HepG2 (cell line): ENCODE measurements around the gene IFNLR1. TPM values are rescaled to one million over a fixed set of nuclear protein-coding genes. Genes with fewer than 3 reads are reported as not detected.

Experiments used
- ATAC-seq: fragments of 200-7000 bp; cut with Tn5 transposase; 3 replicates; pipeline ENCODE4 v1.9.1; 2020; ENCODE audit warnings: mild to moderate bottlenecking, moderate library complexity
- BruUV-seq: library from RNA; stranded (reverse); fragments of 400-500 nt; replicated peaks from 2 replicates; lab custom pipeline; 2021; lab: Mats Ljungman, UMichigan
- CTCF ChIA-PET: fragments of 300-600 bp; formaldehyde crosslinking; extraction: SDS; loops from one replicate; lab custom pipeline; 2021; ENCODE audit warnings: low total read pairs, inconsistent platforms, low intra/inter-chr PET ratio; lab: Yijun Ruan, JAX
- POLR2A ChIA-PET: fragments of 350-600 bp; sonication (Branson Sonifier 250); formaldehyde crosslinking; loops from one replicate; lab custom pipeline; 2020; ENCODE audit warnings: antibody characterized with exemption, inconsistent platforms; lab: Yijun Ruan, JAX
- DNase-seq: peaks from one replicate; pipeline ENCODE4 v3.0.0-alpha.2; 2015; ENCODE audit warnings: low spot score
- FAIRE-seq: peaks from 3 replicates; lab custom pipeline; 2011; peaks lifted over from hg19 to GRCh38; lab: Jason Lieb, UNC
- H2AFZ ChIP-seq: one replicate; pipeline ENCODE4 v1.6.1; 2011; ENCODE audit warnings: low read length, inconsistent platforms
- H3K27ac ChIP-seq: fragments of 300-600 bp; 3 replicates; pipeline ENCODE4 v1.8.0; 2011; ENCODE audit warnings: mixed run types, mild to moderate bottlenecking, mixed read lengths, low read length, inconsistent platforms; ENCODE audit not compliant: insufficient read depth; ENCODE audit errors: extremely low read length
- H3K27me3 ChIP-seq, 2 experiments: fragments of 200-600 bp in 1 of 2; 2 replicates in 1 of 2; 3 replicates in 1 of 2; pipeline versions ENCODE4 v1.6.0 to v1.8.0; 2011; ENCODE audit warnings: low read length in 2 of 2, mild to moderate bottlenecking in 2 of 2, moderate library complexity in 2 of 2, inconsistent platforms in 1 of 2; ENCODE audit not compliant: insufficient read depth in 2 of 2, control insufficient read depth in 1 of 2
- H3K36me3 ChIP-seq, 2 experiments: fragments of 200-600 bp in 1 of 2; replicated peaks in 1 of 2; 2 replicates in 1 of 2; 3 replicates in 1 of 2; pipeline versions ENCODE4 v1.5.1 to v1.8.0; 2011; ENCODE audit warnings: low read length in 2 of 2, inconsistent platforms in 1 of 2; ENCODE audit not compliant: insufficient read depth in 2 of 2, control insufficient read depth in 1 of 2
- H3K4me1 ChIP-seq: 2 replicates; pipeline ENCODE4 v1.5.1; 2012; ENCODE audit warnings: low read length, inconsistent platforms; ENCODE audit not compliant: insufficient read depth
- H3K4me2 ChIP-seq: 2 replicates; pipeline ENCODE4 v1.6.0; 2011; ENCODE audit warnings: low read depth, low read length, inconsistent platforms
- H3K4me3 ChIP-seq, 3 experiments: fragments of 200-600 bp in 1 of 3; sonication (generic), shearing (Covaris generic) in 1 of 3; replicated peaks in 1 of 3; 2 replicates each; pipeline ENCODE4 v1.5.1; 2011 to 2016; ENCODE audit warnings: low read length in 3 of 3, inconsistent platforms in 2 of 3, low read depth in 2 of 3, mild to moderate bottlenecking in 2 of 3, control low read depth in 1 of 3, mixed read lengths in 1 of 3; ENCODE audit not compliant: insufficient read depth in 1 of 3
- H3K79me2 ChIP-seq: one replicate; pipeline ENCODE4 v1.6.1; 2011; ENCODE audit warnings: low read length, inconsistent platforms; ENCODE audit not compliant: insufficient read depth
- H3K9ac ChIP-seq: 2 replicates; pipeline ENCODE4 v1.6.0; 2011; ENCODE audit warnings: mild to moderate bottlenecking, low read depth, low read length, inconsistent platforms; ENCODE audit not compliant: insufficient read depth
- H3K9me3 ChIP-seq: 2 replicates; pipeline ENCODE4 v1.5.1; 2012; ENCODE audit warnings: mild to moderate bottlenecking, low read length
- H4K20me1 ChIP-seq: 2 replicates; pipeline ENCODE4 v1.6.0; 2011; ENCODE audit warnings: inconsistent platforms, mild to moderate bottlenecking, low read length, moderate library complexity; ENCODE audit not compliant: insufficient read depth
- FOSL2 ChIP-seq: sonication (generic); formaldehyde crosslinking; IDR thresholded peaks from 2 replicates; pipeline ENCODE4 v1.4.0; 2020; ENCODE audit warnings: missing genetic modification reagents
- FOXA3 ChIP-seq: IDR thresholded peaks from 2 replicates; pipeline ENCODE4 v1.6.1; 2016; ENCODE audit warnings: missing genetic modification reagents, missing compliant biosample characterization
- FOXJ3 ChIP-seq: sonication (generic); formaldehyde crosslinking; IDR thresholded peaks from 2 replicates; pipeline ENCODE4 v1.4.0; 2020; ENCODE audit warnings: missing genetic modification reagents, mild to moderate bottlenecking, borderline replicate concordance
- FOXK1 ChIP-seq: sonication (generic); formaldehyde crosslinking; IDR thresholded peaks from 2 replicates; pipeline ENCODE4 v1.4.0; 2020; ENCODE audit warnings: low read depth, missing genetic modification reagents, borderline replicate concordance
- HDAC2 ChIP-seq: sonication (generic); formaldehyde crosslinking; IDR thresholded peaks from 2 replicates; pipeline ENCODE4 v1.4.0; 2020; ENCODE audit warnings: missing genetic modification reagents
- HMG20A ChIP-seq: IDR thresholded peaks from 2 replicates; pipeline ENCODE4 v1.6.1; 2016; ENCODE audit warnings: borderline replicate concordance
- MED1 ChIP-seq: sonication (generic); formaldehyde crosslinking; IDR thresholded peaks from 2 replicates; pipeline ENCODE4 v1.4.0; 2020; ENCODE audit warnings: missing genetic modification reagents
- MEIS2 ChIP-seq: sonication (generic); formaldehyde crosslinking; IDR thresholded peaks from 2 replicates; pipeline ENCODE4 v1.9.0; 2021; ENCODE audit warnings: mild to moderate bottlenecking, missing genetic modification reagents
- NR2F6 ChIP-seq, 2 experiments: IDR thresholded peaks; 2 replicates each; pipeline ENCODE4 v1.6.1; 2016; ENCODE audit warnings: antibody characterized with exemption in 1 of 2, mild to moderate bottlenecking in 1 of 2
- PITX1 ChIP-seq: sonication (generic); formaldehyde crosslinking; IDR thresholded peaks from 2 replicates; pipeline ENCODE4 v1.5.1; 2020; ENCODE audit warnings: mild to moderate bottlenecking, missing genetic modification reagents
- RFXANK ChIP-seq: IDR thresholded peaks from 2 replicates; pipeline ENCODE4 v1.6.1; 2016
- RXRB ChIP-seq: IDR thresholded peaks from 2 replicates; pipeline ENCODE4 v1.6.1; 2016; ENCODE audit warnings: borderline replicate concordance, missing genetic modification reagents, missing compliant biosample characterization
- SAFB2 ChIP-seq: sonication (generic); formaldehyde crosslinking; IDR thresholded peaks from 2 replicates; pipeline ENCODE4 v1.5.1; 2020; ENCODE audit warnings: missing genetic modification reagents, low read depth, mild to moderate bottlenecking, borderline replicate concordance
- SAP130 ChIP-seq: IDR thresholded peaks from 2 replicates; pipeline ENCODE4 v1.6.1; 2016; ENCODE audit warnings: low read depth
- SOX5 ChIP-seq: IDR thresholded peaks from 2 replicates; pipeline ENCODE4 v1.6.1; 2016; ENCODE audit warnings: borderline replicate concordance
- TFE3 ChIP-seq: IDR thresholded peaks from 2 replicates; pipeline ENCODE4 v1.6.1; 2016
- YEATS2 ChIP-seq: sonication (generic); formaldehyde crosslinking; IDR thresholded peaks from 2 replicates; pipeline ENCODE4 v1.4.0; 2020; ENCODE audit warnings: missing genetic modification reagents, borderline replicate concordance
- ZNF143 ChIP-seq: sonication (generic); formaldehyde crosslinking; IDR thresholded peaks from 2 replicates; pipeline ENCODE4 v1.4.0; 2020; ENCODE audit warnings: missing genetic modification reagents
- ZNF207 ChIP-seq: fragments of 450-650 bp; IDR thresholded peaks from 2 replicates; pipeline ENCODE4 v1.6.1; 2016; ENCODE audit warnings: antibody characterized with exemption, borderline replicate concordance
- ZNF629 ChIP-seq: sonication (generic); formaldehyde crosslinking; conservative IDR thresholded peaks from 2 replicates; pipeline ENCODE4 v1.5.0; 2020; ENCODE audit warnings: missing genetic modification reagents
- ZNF644 ChIP-seq: IDR thresholded peaks from 2 replicates; pipeline ENCODE4 v1.6.1; 2016; ENCODE audit warnings: low read depth
- ZSCAN9 ChIP-seq: IDR thresholded peaks from 2 replicates; pipeline ENCODE4 v1.6.1; 2016; ENCODE audit warnings: borderline replicate concordance
- WGBS: methylation state at CpG from one replicate; pipeline ENCODE4 v1.1.6; 2017; ENCODE audit warnings: low lambda C conversion rate; 5-methylcytosine and 5-hydroxymethylcytosine counted together
- in situ Hi-C: cut with HindIII; loops from 2 replicates; pipeline ENCODE4 v1.10.0; 2017; ENCODE audit warnings: low pct_unique_long_range_greater_than_20kb; ENCODE audit not compliant: extremely low pct_ligation_motif_present
- intact Hi-C: fragments of 100-400 bp; cut with micrococcal nuclease; formaldehyde crosslinking; loops from one replicate; pipeline ENCODE4 v1.10.0; 2022; ENCODE audit not compliant: unreplicated experiment
- polyA plus RNA-seq, 8 experiments: library from polyadenylated mRNA; depleted of rRNA in 3 of 8; stranded (reverse) in 7 of 8; unstranded in 1 of 8; fragments of >200 nt; fragmentation: Illumina TruSeq in 4 of 8; extraction: Trizol in 4 of 8; gene quantifications; 2 replicates each; pipeline versions ENCODE4 v1.2.1 to v1.2.3, GENCODE V29; 2011 to 2016; ENCODE audit warnings: low read depth in 4 of 8, missing spikeins in 1 of 8, mixed read lengths in 1 of 8; ENCODE audit not compliant: insufficient read depth in 1 of 8
- total RNA-seq, 5 experiments: library from RNA; depleted of rRNA; stranded (reverse); fragments of >200 nt; fragmentation: Illumina TruSeq; extraction: Trizol; gene quantifications; 2 replicates each; pipeline ENCODE4 v1.2.3, GENCODE V29; 2016; ENCODE audit warnings: low read depth in 1 of 5
- TF ChIP-seq, protein P1 (sequence below): sonication (generic); formaldehyde crosslinking; conservative IDR thresholded peaks from 2 replicates; pipeline ENCODE4 v1.4.0; 2020; ENCODE audit warnings: mild to moderate bottlenecking, missing genetic modification reagents, moderate library complexity

Gene IFNLR1
- total and polyA plus RNA-seq, 2 of the 13 experiments (the other 11 are each of a cell fraction or from before 2014, with no cell fraction given) = 3.8 to 8.5 TPM

DNA sequence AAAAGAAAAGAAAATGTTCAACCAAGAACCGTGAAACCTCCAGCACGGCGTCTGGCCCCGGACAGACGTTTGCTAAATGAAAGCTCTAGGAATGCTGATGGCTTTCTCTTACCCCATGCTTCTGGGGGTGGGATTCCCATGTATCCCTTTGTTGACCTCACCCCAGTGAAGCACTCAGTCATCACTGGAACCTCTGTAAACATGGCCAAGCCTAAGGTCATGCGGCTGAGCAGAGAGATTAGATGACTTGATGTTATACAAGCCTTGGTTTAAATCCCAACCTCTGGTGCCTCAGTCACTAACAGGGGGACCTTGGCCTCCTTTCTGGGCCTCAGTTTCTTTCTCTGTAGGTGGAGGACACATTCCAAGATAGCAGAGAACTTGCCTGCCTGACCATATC, 72.3 kb downstream of the IFNLR1 start:
- ChIA-PET CTCF (no interaction called here), POLR2A (no interaction called here)
- Histone ChIP-seq H3K4me1 (peaks cover 99% of the 10 kb centered on the region), H3K4me2 (peak overlapping the region; percentile 49; the same call in 1 of the 2 replicates), H3K4me3 (peak overlapping the region in 1 of 3 experiments; percentile 14; a peak in 1 of 6 replicates), H3K36me3 (no peaks in the 10 kb centered on the region), H3K27me3 (0 out of 5 replicates have a peak, but pooled peaks cover 0 to 1% of the 10 kb centered on the region in 2 experiments), H3K27ac (no peak overlapping the region), H2AFZ (no peak overlapping the region), H3K9me3 (no peaks in the 10 kb centered on the region), H4K20me1 (no peaks in the 10 kb centered on the region), H3K9ac (no peak overlapping the region), H3K79me2 (no peaks in the 10 kb centered on the region)
- FAIRE-seq (no peak), DNase-seq (peak; percentile 71), ATAC-seq (no peak; the same call in 2 of the 3 replicates)
- WGBS = 13% methylated on average over 5 of the region's 6 CpGs
- in situ Hi-C loops = no loop called here
- intact Hi-C loops = loop anchor here (5.0 kb wide), 1 partner anchor 73 kb away; the partner anchor contains the start of gene IFNLR1
- BruUV-seq = no TSS peak
- peak; percentile 71 for TF ChIP-seq NR2F6 (IDR thresholded peaks at IDR 0.05)
- TF ChIP-seq NR2F6 (CRISPR knock-in tag; IDR thresholded peaks at IDR 0.05) = peak; percentile 84
- TF ChIP-seq TFE3 (CRISPR knock-in tag) = peak; percentile 69; the same call in 1 of the 2 replicates
- TF ChIP-seq RXRB = peak; percentile 81; the same call in 1 of the 2 replicates
- no peak for TF ChIP-seq RFXANK
- TF ChIP-seq, protein P1, sequence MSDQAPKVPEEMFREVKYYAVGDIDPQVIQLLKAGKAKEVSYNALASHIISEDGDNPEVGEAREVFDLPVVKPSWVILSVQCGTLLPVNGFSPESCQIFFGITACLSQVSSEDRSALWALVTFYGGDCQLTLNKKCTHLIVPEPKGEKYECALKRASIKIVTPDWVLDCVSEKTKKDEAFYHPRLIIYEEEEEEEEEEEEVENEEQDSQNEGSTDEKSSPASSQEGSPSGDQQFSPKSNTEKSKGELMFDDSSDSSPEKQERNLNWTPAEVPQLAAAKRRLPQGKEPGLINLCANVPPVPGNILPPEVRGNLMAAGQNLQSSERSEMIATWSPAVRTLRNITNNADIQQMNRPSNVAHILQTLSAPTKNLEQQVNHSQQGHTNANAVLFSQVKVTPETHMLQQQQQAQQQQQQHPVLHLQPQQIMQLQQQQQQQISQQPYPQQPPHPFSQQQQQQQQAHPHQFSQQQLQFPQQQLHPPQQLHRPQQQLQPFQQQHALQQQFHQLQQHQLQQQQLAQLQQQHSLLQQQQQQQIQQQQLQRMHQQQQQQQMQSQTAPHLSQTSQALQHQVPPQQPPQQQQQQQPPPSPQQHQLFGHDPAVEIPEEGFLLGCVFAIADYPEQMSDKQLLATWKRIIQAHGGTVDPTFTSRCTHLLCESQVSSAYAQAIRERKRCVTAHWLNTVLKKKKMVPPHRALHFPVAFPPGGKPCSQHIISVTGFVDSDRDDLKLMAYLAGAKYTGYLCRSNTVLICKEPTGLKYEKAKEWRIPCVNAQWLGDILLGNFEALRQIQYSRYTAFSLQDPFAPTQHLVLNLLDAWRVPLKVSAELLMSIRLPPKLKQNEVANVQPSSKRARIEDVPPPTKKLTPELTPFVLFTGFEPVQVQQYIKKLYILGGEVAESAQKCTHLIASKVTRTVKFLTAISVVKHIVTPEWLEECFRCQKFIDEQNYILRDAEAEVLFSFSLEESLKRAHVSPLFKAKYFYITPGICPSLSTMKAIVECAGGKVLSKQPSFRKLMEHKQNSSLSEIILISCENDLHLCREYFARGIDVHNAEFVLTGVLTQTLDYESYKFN (CRISPR knock-in tag) = peak; percentile 45; the same call in 1 of the 2 replicates
- no peak for TF ChIP-seq ZNF207
- peak; percentile 35; the same call in 1 of the 2 replicates for TF ChIP-seq ZNF143
- peak; percentile 58; the same call in 1 of the 2 replicates for TF ChIP-seq HDAC2 (CRISPR knock-in tag)
- peak; percentile 40; the same call in 1 of the 2 replicates for TF ChIP-seq MED1
- TF ChIP-seq FOXA3 (CRISPR knock-in tag) = peak; percentile 89
- peak; percentile 48; the same call in 1 of the 2 replicates for TF ChIP-seq MEIS2 (CRISPR knock-in tag)
- TF ChIP-seq FOXJ3 = 0 out of 2 replicates have a peak, but pooled peaks have one; percentile 27
- TF ChIP-seq ZSCAN9 (CRISPR knock-in tag) = 0 out of 2 replicates have a peak, but pooled peaks have one; percentile 38
- TF ChIP-seq PITX1 (CRISPR knock-in tag) = peak; percentile 61; the same call in 1 of the 2 replicates
- peak; percentile 33; the same call in 1 of the 2 replicates for TF ChIP-seq HMG20A
- peak; percentile 53; the same call in 1 of the 2 replicates for TF ChIP-seq SOX5 (CRISPR knock-in tag)
- TF ChIP-seq FOSL2 = peak; percentile 66
- peak; percentile 66 for TF ChIP-seq SAP130 (CRISPR knock-in tag)
- no peak for TF ChIP-seq SAFB2 (CRISPR knock-in tag)
- TF ChIP-seq ZNF644 (CRISPR knock-in tag) = peak; percentile 75; the same call in 1 of the 2 replicates
- TF ChIP-seq YEATS2 (CRISPR knock-in tag) = no peak
- peak; percentile 52; the same call in 1 of the 2 replicates for TF ChIP-seq FOXK1
- peak; percentile 16; the same call in 1 of the 2 replicates for TF ChIP-seq ZNF629 (CRISPR knock-in tag)
